Activated CD8-positive, alpha-beta memory T cell treated with anti-CD3 and anti-CD28 coated beads, Interleukin-2, amount 50 U/mL, for 24 hours (primary cell): ENCODE results near the gene TNFAIP8.

ENCODE experiments used
- DNase-seq: peaks from one replicate; pipeline ENCODE4 v3.0.0-alpha.2; 2020; ENCODE audit errors: extremely low read depth

TNFAIP8 gene

GRCh38 chr5:119346394-119346793 is 9.4 kb upstream of the TNFAIP8 start:
- no peak for DNase-seq

- no peak for DNase-seq
Observed at GRCh38 chr5:119347574-119347973, 8.2 kb upstream of the TNFAIP8 start.

- DNase-seq = no peak
Observed at GRCh38 chr5:119347991-119348390, 7.8 kb upstream of the TNFAIP8 start.

- no peak for DNase-seq
Observed at GRCh38 chr5:119353213-119353612, 2.6 kb upstream of the TNFAIP8 start.

GRCh38 chr5:119353686-119354366 is 2.0 kb upstream of the TNFAIP8 start:
- no peak for DNase-seq

GRCh38 chr5:119354537-119355243 is 1.1 kb upstream of the TNFAIP8 start:
- no peak for DNase-seq

GRCh38 chr5:119355244-119355638 is 578 bp upstream of the TNFAIP8 start:
- no peak for DNase-seq

GRCh38 chr5:119356612-119357188 is 881 bp downstream of the TNFAIP8 start:
- no peak for DNase-seq

GRCh38 chr5:119357270-119357669 is 1.5 kb downstream of the TNFAIP8 start:
- no peak for DNase-seq

GRCh38 chr5:119357808-119358529 is 2.1 kb downstream of the TNFAIP8 start:
- DNase-seq = no peak

- no peak for DNase-seq
Observed at GRCh38 chr5:119358530-119358900, 2.7 kb downstream of the TNFAIP8 start.

GRCh38 chr5:119358901-119359603 is 3.2 kb downstream of the TNFAIP8 start:
- no peak for DNase-seq

GRCh38 chr5:119359737-119360413 is 4.1 kb downstream of the TNFAIP8 start:
- DNase-seq = no peak

- no peak for DNase-seq
Observed at GRCh38 chr5:119360905-119361593, 5.2 kb downstream of the TNFAIP8 start.

GRCh38 chr5:119361594-119362125 is 5.8 kb downstream of the TNFAIP8 start:
- DNase-seq = no peak

- no peak for DNase-seq
Observed at GRCh38 chr5:119362714-119363113, 6.9 kb downstream of the TNFAIP8 start.

GRCh38 chr5:119363271-119363670 is 7.5 kb downstream of the TNFAIP8 start:
- DNase-seq = no peak

- DNase-seq = no peak
Observed at GRCh38 chr5:119363936-119364335, 8.1 kb downstream of the TNFAIP8 start.

- DNase-seq = no peak
Observed at GRCh38 chr5:119365847-119366539, 10.2 kb downstream of the TNFAIP8 start.

GRCh38 chr5:119366540-119366881 is 10.7 kb downstream of the TNFAIP8 start:
- DNase-seq = no peak
